HepG2 (cell line): Measurements from ENCODE around the gene HABP2. TPM values are rescaled to one million over a fixed set of nuclear protein-coding genes. Genes with fewer than 3 reads are reported as not detected.

ENCODE experiments used
- ATAC-seq: fragments of 200-7000 bp; cut with Tn5 transposase; 3 replicates; pipeline ENCODE4 v1.9.1; 2020; ENCODE audit warnings: mild to moderate bottlenecking, moderate library complexity
- BruUV-seq: library from RNA; stranded (reverse); fragments of 400-500 nt; replicated peaks from 2 replicates; lab custom pipeline; 2021; lab: Mats Ljungman, UMichigan
- CTCF ChIA-PET: fragments of 300-600 bp; formaldehyde crosslinking; extraction: SDS; loops from one replicate; lab custom pipeline; 2021; ENCODE audit warnings: low total read pairs, inconsistent platforms, low intra/inter-chr PET ratio; lab: Yijun Ruan, JAX
- POLR2A ChIA-PET: fragments of 350-600 bp; sonication (Branson Sonifier 250); formaldehyde crosslinking; loops from one replicate; lab custom pipeline; 2020; ENCODE audit warnings: antibody characterized with exemption, inconsistent platforms; lab: Yijun Ruan, JAX
- DNase-seq: peaks from one replicate; pipeline ENCODE4 v3.0.0-alpha.2; 2015; ENCODE audit warnings: low spot score
- FAIRE-seq: peaks from 3 replicates; lab custom pipeline; 2011; peaks lifted over from hg19 to GRCh38; lab: Jason Lieb, UNC
- H2AFZ ChIP-seq: one replicate; pipeline ENCODE4 v1.6.1; 2011; ENCODE audit warnings: low read length, inconsistent platforms
- H3K27ac ChIP-seq: fragments of 300-600 bp; 3 replicates; pipeline ENCODE4 v1.8.0; 2011; ENCODE audit warnings: mixed run types, mild to moderate bottlenecking, mixed read lengths, low read length, inconsistent platforms; ENCODE audit not compliant: insufficient read depth; ENCODE audit errors: extremely low read length
- H3K27me3 ChIP-seq, 2 experiments: fragments of 200-600 bp in 1 of 2; 2 replicates in 1 of 2; 3 replicates in 1 of 2; pipeline versions ENCODE4 v1.6.0 to v1.8.0; 2011; ENCODE audit warnings: low read length in 2 of 2, mild to moderate bottlenecking in 2 of 2, moderate library complexity in 2 of 2, inconsistent platforms in 1 of 2; ENCODE audit not compliant: insufficient read depth in 2 of 2, control insufficient read depth in 1 of 2
- H3K36me3 ChIP-seq, 2 experiments: fragments of 200-600 bp in 1 of 2; replicated peaks in 1 of 2; 2 replicates in 1 of 2; 3 replicates in 1 of 2; pipeline versions ENCODE4 v1.5.1 to v1.8.0; 2011; ENCODE audit warnings: low read length in 2 of 2, inconsistent platforms in 1 of 2; ENCODE audit not compliant: insufficient read depth in 2 of 2, control insufficient read depth in 1 of 2
- H3K4me1 ChIP-seq: 2 replicates; pipeline ENCODE4 v1.5.1; 2012; ENCODE audit warnings: low read length, inconsistent platforms; ENCODE audit not compliant: insufficient read depth
- H3K4me2 ChIP-seq: 2 replicates; pipeline ENCODE4 v1.6.0; 2011; ENCODE audit warnings: low read depth, low read length, inconsistent platforms
- H3K4me3 ChIP-seq, 3 experiments: fragments of 200-600 bp in 1 of 3; sonication (generic), shearing (Covaris generic) in 1 of 3; replicated peaks in 1 of 3; 2 replicates each; pipeline ENCODE4 v1.5.1; 2011 to 2016; ENCODE audit warnings: low read length in 3 of 3, inconsistent platforms in 2 of 3, low read depth in 2 of 3, mild to moderate bottlenecking in 2 of 3, control low read depth in 1 of 3, mixed read lengths in 1 of 3; ENCODE audit not compliant: insufficient read depth in 1 of 3
- H3K79me2 ChIP-seq: one replicate; pipeline ENCODE4 v1.6.1; 2011; ENCODE audit warnings: low read length, inconsistent platforms; ENCODE audit not compliant: insufficient read depth
- H3K9ac ChIP-seq: 2 replicates; pipeline ENCODE4 v1.6.0; 2011; ENCODE audit warnings: mild to moderate bottlenecking, low read depth, low read length, inconsistent platforms; ENCODE audit not compliant: insufficient read depth
- H3K9me3 ChIP-seq: 2 replicates; pipeline ENCODE4 v1.5.1; 2012; ENCODE audit warnings: mild to moderate bottlenecking, low read length
- H4K20me1 ChIP-seq: 2 replicates; pipeline ENCODE4 v1.6.0; 2011; ENCODE audit warnings: inconsistent platforms, mild to moderate bottlenecking, low read length, moderate library complexity; ENCODE audit not compliant: insufficient read depth
- AHR ChIP-seq: IDR thresholded peaks from 2 replicates; pipeline ENCODE4 v1.6.1; 2018; ENCODE audit warnings: missing genetic modification reagents, missing compliant biosample characterization
- FOXP1 ChIP-seq, 2 experiments: fragments of 450-650 bp in 1 of 2; IDR thresholded peaks; 2 replicates each; pipeline ENCODE4 v1.6.1; 2017 to 2018; ENCODE audit warnings: antibody characterized with exemption in 1 of 2
- ZNF432 ChIP-seq: sonication (generic); formaldehyde crosslinking; IDR thresholded peaks from 2 replicates; pipeline ENCODE4 v1.5.0; 2020; ENCODE audit warnings: missing genetic modification reagents, mild to moderate bottlenecking, borderline replicate concordance
- ZNF629 ChIP-seq: sonication (generic); formaldehyde crosslinking; conservative IDR thresholded peaks from 2 replicates; pipeline ENCODE4 v1.5.0; 2020; ENCODE audit warnings: missing genetic modification reagents
- ZNF747 ChIP-seq: sonication (generic); formaldehyde crosslinking; IDR thresholded peaks from 2 replicates; pipeline ENCODE4 v1.8.1; 2023; ENCODE audit warnings: missing genetic modification reagents, mild to moderate bottlenecking, borderline replicate concordance
- ZSCAN30 ChIP-seq: sonication (generic); formaldehyde crosslinking; IDR thresholded peaks from 2 replicates; pipeline ENCODE4 v1.5.0; 2020; ENCODE audit warnings: mild to moderate bottlenecking, missing genetic modification reagents
- WGBS: methylation state at CpG from one replicate; pipeline ENCODE4 v1.1.6; 2017; ENCODE audit warnings: low lambda C conversion rate; 5-methylcytosine and 5-hydroxymethylcytosine counted together
- in situ Hi-C: cut with HindIII; loops from 2 replicates; pipeline ENCODE4 v1.10.0; 2017; ENCODE audit warnings: low pct_unique_long_range_greater_than_20kb; ENCODE audit not compliant: extremely low pct_ligation_motif_present
- intact Hi-C: fragments of 100-400 bp; cut with micrococcal nuclease; formaldehyde crosslinking; loops from one replicate; pipeline ENCODE4 v1.10.0; 2022; ENCODE audit not compliant: unreplicated experiment
- polyA plus RNA-seq, 8 experiments: library from polyadenylated mRNA; depleted of rRNA in 3 of 8; stranded (reverse) in 7 of 8; unstranded in 1 of 8; fragments of >200 nt; fragmentation: Illumina TruSeq in 4 of 8; extraction: Trizol in 4 of 8; gene quantifications; 2 replicates each; pipeline versions ENCODE4 v1.2.1 to v1.2.3, GENCODE V29; 2011 to 2016; ENCODE audit warnings: low read depth in 4 of 8, missing spikeins in 1 of 8, mixed read lengths in 1 of 8; ENCODE audit not compliant: insufficient read depth in 1 of 8
- total RNA-seq, 5 experiments: library from RNA; depleted of rRNA; stranded (reverse); fragments of >200 nt; fragmentation: Illumina TruSeq; extraction: Trizol; gene quantifications; 2 replicates each; pipeline ENCODE4 v1.2.3, GENCODE V29; 2016; ENCODE audit warnings: low read depth in 1 of 5
- TF ChIP-seq, protein P1 (sequence below): sonication (generic); formaldehyde crosslinking; IDR thresholded peaks from 2 replicates; pipeline ENCODE4 v1.4.0; 2020; ENCODE audit warnings: missing genetic modification reagents
- TF ChIP-seq, protein P2 (sequence below): IDR thresholded peaks from 2 replicates; pipeline ENCODE4 v1.6.1; 2016; ENCODE audit warnings: mild to moderate bottlenecking, missing biosample characterization, missing genetic modification reagents
- TF ChIP-seq, protein P3 (sequence below): sonication (generic); formaldehyde crosslinking; IDR thresholded peaks from 2 replicates; pipeline ENCODE4 v1.8.1; 2023; ENCODE audit warnings: missing genetic modification reagents, inconsistent platforms, borderline replicate concordance
- TF ChIP-seq, protein P4 (sequence below): sonication (generic); formaldehyde crosslinking; IDR thresholded peaks from 2 replicates; pipeline ENCODE4 v1.9.0; 2021; ENCODE audit warnings: missing genetic modification reagents, mild to moderate bottlenecking, borderline replicate concordance

Gene HABP2
- total and polyA plus RNA-seq, 2 of the 13 experiments (the other 11 are each of a cell fraction or from before 2014, with no cell fraction given), result 0.12 to 0.13 TPM

DNA sequence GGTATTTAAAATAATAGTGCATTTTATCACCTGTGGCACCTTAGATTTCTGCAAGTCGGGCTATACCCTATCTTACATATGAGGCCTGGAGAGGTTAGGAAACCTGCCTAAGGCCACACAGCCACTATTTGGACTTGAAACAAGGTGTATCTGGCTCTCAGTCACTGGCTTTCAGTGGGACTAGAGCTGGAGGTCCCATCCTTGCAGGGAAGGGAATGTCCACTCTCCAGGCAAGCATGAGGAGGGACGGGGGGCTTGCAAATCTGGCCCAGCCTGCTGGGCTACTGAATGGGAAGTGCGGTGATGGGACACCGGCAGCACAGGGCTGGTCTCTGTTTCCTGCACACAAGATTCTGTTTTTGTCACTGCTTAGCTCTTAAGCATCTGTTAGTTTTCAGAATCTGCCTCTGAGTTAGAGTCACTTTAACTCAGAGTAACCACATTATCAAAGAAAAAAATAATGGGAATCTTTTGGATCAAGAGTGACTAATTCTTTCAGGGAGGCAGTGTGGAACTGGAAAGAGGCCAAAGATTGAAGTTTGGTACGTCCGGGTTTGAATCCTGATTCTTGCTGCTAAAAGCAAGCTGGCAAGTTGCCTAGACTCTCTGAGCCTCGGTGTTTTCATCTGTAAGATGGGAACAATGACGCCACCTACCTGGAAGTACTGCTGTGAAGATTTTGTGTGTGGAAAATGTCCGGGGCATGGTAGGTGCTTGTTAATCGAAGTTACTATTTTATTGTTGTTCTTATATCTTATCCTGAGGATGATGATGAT lies 33.8 kb upstream of the HABP2 start:
- no peaks in the 10 kb centered on the region for H3K9me3 ChIP-seq
- no peaks in the 10 kb centered on the region for H3K4me1 ChIP-seq
- TF ChIP-seq ZNF629 (CRISPR knock-in tag), result peak; percentile 55
- no peak for TF ChIP-seq ZNF432
- FAIRE-seq, result no peak
- no peaks in the 10 kb centered on the region for H3K36me3 ChIP-seq
- H3K9ac ChIP-seq, result no peak overlapping the region
- 43% methylated on average over 10 of the region's 10 CpGs for WGBS
- H3K27me3 ChIP-seq, result 0 out of 5 replicates have a peak, but pooled peaks cover 0 to 4% of the 10 kb centered on the region in 2 experiments
- H3K27ac ChIP-seq, result no peak overlapping the region
- no peak for ATAC-seq
- H3K79me2 ChIP-seq, result no peaks in the 10 kb centered on the region
- ChIA-PET POLR2A (no interaction called here), CTCF (no interaction called here)
- H3K4me2 ChIP-seq, result no peak overlapping the region
- no TSS peak for BruUV-seq
- intact Hi-C loops (no loop called here), in situ Hi-C loops (no loop called here)
- H2AFZ ChIP-seq, result no peak overlapping the region
- no peak for DNase-seq
- no peak overlapping the region for H3K4me3 ChIP-seq
- H4K20me1 ChIP-seq, result no peaks in the 10 kb centered on the region

DNA sequence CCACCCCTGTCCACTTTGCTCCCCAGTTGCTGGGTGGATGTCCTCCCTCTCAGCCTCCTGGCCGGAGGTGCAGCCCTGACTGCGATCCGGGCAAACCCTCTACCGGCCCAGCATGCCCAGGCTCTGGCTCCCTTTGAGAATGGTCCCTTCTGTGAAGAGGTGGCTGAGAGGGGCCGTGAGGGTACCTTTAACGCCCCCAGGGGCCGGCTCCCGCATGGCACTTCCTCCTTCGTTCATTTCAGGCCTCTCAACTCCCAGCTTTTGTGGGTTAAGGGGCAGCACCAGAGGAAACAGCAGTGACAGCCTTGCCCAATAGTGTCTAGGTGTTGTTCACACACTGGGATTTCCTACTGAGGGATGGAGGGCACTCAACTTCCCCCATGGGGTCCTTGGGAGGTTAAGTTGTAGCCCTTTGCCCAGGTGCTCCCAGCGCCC lies 33.2 kb upstream of the HABP2 start:
- 0% methylated on average over 1 of the region's 10 CpGs for WGBS
- no peak for DNase-seq
- Histone ChIP-seq H3K4me1 (no peaks in the 10 kb centered on the region), H4K20me1 (no peaks in the 10 kb centered on the region), H3K27ac (no peak overlapping the region), H3K79me2 (no peaks in the 10 kb centered on the region), H3K4me2 (no peak overlapping the region), H3K9ac (no peak overlapping the region), H2AFZ (no peak overlapping the region), H3K27me3 (0 out of 5 replicates have a peak, but pooled peaks cover 0 to 4% of the 10 kb centered on the region in 2 experiments), H3K9me3 (no peaks in the 10 kb centered on the region), H3K4me3 (no peak overlapping the region), H3K36me3 (no peaks in the 10 kb centered on the region)
- no TSS peak for BruUV-seq
- CTCF ChIA-PET, result no interaction called here
- FAIRE-seq, result no peak
- intact Hi-C loops (no loop called here), in situ Hi-C loops (no loop called here)
- POLR2A ChIA-PET, result no interaction called here
- ATAC-seq, result no peak; the same call in 1 of the 3 replicates
- TF ChIP-seq, protein P1, sequence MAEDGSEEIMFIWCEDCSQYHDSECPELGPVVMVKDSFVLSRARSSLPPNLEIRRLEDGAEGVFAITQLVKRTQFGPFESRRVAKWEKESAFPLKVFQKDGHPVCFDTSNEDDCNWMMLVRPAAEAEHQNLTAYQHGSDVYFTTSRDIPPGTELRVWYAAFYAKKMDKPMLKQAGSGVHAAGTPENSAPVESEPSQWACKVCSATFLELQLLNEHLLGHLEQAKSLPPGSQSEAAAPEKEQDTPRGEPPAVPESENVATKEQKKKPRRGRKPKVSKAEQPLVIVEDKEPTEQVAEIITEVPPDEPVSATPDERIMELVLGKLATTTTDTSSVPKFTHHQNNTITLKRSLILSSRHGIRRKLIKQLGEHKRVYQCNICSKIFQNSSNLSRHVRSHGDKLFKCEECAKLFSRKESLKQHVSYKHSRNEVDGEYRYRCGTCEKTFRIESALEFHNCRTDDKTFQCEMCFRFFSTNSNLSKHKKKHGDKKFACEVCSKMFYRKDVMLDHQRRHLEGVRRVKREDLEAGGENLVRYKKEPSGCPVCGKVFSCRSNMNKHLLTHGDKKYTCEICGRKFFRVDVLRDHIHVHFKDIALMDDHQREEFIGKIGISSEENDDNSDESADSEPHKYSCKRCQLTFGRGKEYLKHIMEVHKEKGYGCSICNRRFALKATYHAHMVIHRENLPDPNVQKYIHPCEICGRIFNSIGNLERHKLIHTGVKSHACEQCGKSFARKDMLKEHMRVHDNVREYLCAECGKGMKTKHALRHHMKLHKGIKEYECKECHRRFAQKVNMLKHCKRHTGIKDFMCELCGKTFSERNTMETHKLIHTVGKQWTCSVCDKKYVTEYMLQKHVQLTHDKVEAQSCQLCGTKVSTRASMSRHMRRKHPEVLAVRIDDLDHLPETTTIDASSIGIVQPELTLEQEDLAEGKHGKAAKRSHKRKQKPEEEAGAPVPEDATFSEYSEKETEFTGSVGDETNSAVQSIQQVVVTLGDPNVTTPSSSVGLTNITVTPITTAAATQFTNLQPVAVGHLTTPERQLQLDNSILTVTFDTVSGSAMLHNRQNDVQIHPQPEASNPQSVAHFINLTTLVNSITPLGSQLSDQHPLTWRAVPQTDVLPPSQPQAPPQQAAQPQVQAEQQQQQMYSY (CRISPR knock-in tag), result no peak
- TF ChIP-seq FOXP1 (IDR thresholded peaks at IDR 0.05) (no peak), FOXP1 (CRISPR knock-in tag; IDR thresholded peaks at IDR 0.05) (no peak), AHR (no peak), ZNF747 (no peak), ZSCAN30 (CRISPR knock-in tag) (no peak)
- TF ChIP-seq, protein P2, sequence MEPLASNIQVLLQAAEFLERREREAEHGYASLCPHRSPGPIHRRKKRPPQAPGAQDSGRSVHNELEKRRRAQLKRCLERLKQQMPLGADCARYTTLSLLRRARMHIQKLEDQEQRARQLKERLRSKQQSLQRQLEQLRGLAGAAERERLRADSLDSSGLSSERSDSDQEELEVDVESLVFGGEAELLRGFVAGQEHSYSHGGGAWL, result no peak
- TF ChIP-seq, protein P3, sequence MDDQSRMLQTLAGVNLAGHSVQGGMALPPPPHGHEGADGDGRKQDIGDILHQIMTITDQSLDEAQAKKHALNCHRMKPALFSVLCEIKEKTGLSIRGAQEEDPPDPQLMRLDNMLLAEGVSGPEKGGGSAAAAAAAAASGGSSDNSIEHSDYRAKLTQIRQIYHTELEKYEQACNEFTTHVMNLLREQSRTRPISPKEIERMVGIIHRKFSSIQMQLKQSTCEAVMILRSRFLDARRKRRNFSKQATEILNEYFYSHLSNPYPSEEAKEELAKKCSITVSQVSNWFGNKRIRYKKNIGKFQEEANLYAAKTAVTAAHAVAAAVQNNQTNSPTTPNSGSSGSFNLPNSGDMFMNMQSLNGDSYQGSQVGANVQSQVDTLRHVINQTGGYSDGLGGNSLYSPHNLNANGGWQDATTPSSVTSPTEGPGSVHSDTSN, result no peak
- TF ChIP-seq, protein P4, sequence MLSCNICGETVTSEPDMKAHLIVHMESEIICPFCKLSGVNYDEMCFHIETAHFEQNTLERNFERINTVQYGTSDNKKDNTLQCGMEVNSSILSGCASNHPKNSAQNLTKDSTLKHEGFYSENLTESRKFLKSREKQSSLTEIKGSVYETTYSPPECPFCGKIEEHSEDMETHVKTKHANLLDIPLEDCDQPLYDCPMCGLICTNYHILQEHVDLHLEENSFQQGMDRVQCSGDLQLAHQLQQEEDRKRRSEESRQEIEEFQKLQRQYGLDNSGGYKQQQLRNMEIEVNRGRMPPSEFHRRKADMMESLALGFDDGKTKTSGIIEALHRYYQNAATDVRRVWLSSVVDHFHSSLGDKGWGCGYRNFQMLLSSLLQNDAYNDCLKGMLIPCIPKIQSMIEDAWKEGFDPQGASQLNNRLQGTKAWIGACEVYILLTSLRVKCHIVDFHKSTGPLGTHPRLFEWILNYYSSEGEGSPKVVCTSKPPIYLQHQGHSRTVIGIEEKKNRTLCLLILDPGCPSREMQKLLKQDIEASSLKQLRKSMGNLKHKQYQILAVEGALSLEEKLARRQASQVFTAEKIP (CRISPR knock-in tag), result no peak
